ENCODE data around the gene CCIN.

- TF ChIP-seq POLR2AphosphoS5 (IDR thresholded peaks at IDR 0.05) = peak in 1 of 3 donors; percentile 41
- no peak for TF ChIP-seq CTCF (IDR thresholded peaks at IDR 0.05)
- no peak for TF ChIP-seq POLR2A (IDR thresholded peaks at IDR 0.05)
Observed at GRCh38 chr9:36132086-36132485, 37.1 kb upstream of the CCIN start.

All from transverse colon (tissue), 4 donors.